ENCODE results near the gene TSNAXIP1.

- TF ChIP-seq BCL3 (IDR thresholded peaks at IDR 0.05; ENCODE audit: borderline replicate concordance, insufficient read depth, low read depth, low read length, poor library complexity, severe bottlenecking) (no peak), MYC (IDR thresholded peaks at IDR 0.05; ENCODE audit: insufficient read depth, insufficient read length, insufficient replicate concordance, low read length, severe bottlenecking) (no peak), HDAC2 (IDR thresholded peaks at IDR 0.05) (no peak)
These were observed 15.8 kb downstream of the TSNAXIP1 start for GRCh38 chr16:67822511-67822910.
